ENCODE results near the gene GPC6.

DNA sequence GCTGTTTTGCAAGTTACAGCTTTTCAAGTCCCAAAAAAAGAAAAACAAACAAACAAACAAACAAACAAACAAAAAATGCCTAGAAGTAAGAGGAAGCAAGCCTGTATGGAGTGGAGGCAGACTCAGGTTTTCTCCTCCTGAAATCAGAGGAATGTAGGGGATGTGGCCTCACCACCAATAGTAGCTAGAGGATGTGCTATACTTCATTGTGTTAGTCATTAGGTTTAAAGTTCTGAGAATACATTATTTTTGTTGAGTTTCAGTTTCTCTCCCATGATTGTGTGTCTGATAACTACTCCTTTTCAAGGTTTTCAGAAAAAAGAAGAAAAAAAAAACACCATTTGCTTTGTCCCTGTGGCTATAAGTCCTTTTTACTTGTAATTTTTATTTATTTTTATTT lies 524.5 kb downstream of the GPC6 start:
- TF ChIP-seq YY1 (IDR thresholded peaks at IDR 0.05) (no peak), CTCF (IDR thresholded peaks at IDR 0.05; ENCODE audit: low read depth, low read length, missing input control) (no peak), GABPA (IDR thresholded peaks at IDR 0.05 in 1 of 2, conservative IDR thresholded peaks at IDR 0.05 in 1 of 2) (no peak), HNF4G (IDR thresholded peaks at IDR 0.05) (no peak), SP1 (IDR thresholded peaks at IDR 0.05) (no peak), REST (IDR thresholded peaks at IDR 0.05) (no peak), MAX (IDR thresholded peaks at IDR 0.05) (no peak)
- TF ChIP-seq, protein P1, sequence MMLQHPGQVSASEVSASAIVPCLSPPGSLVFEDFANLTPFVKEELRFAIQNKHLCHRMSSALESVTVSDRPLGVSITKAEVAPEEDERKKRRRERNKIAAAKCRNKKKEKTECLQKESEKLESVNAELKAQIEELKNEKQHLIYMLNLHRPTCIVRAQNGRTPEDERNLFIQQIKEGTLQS (IDR thresholded peaks at IDR 0.05): no peak

All from liver (tissue), 3 donors.